Suprapubic skin (tissue), 3 donors: Measurements from ENCODE around the gene NDUFV3.

ENCODE experiments used
- CTCF ChIP-seq, 2 donors: fragments of 200-600 bp in 1 of 2; fragments of 450-650 bp in 1 of 2; sonication (generic) in 1 of 2; IDR thresholded peaks; one replicate each; pipeline ENCODE4 v1.5.1; 2016 to 2019; ENCODE audit warnings: antibody characterized with exemption in 2 of 2, mild to moderate bottlenecking in 1 of 2, moderate library complexity in 1 of 2
- EP300 ChIP-seq: sonication (generic); formaldehyde crosslinking; IDR thresholded peaks from one replicate; pipeline ENCODE4 v1.6.1; 2017; ENCODE audit warnings: antibody characterized with exemption
- POLR2A ChIP-seq, 2 donors: fragments of 450-650 bp; IDR thresholded peaks; one replicate each; pipeline ENCODE4 v1.6.1; 2017; ENCODE audit warnings: antibody characterized with exemption in 2 of 2, mild to moderate bottlenecking in 2 of 2, moderate library complexity in 2 of 2

GRCh38 chr21:42931560-42932235, 38.6 kb downstream of the NDUFV3 start:
- TF ChIP-seq CTCF (IDR thresholded peaks at IDR 0.05) (no peak), EP300 (no peak), POLR2A (IDR thresholded peaks at IDR 0.05) (no peak)
